Measurements from ENCODE around the gene DHCR7. TPM values are rescaled to one million over a fixed set of nuclear protein-coding genes. Genes with fewer than 3 reads are reported as not detected.

DHCR7 gene
- polyA plus RNA-seq, 1 donor: 29.4 TPM

GRCh38 chr11:71458146-71459070 is 10.2 kb upstream of the DHCR7 start:
- no CpG with 5 or more reads among the region's 26 CpGs for WGBS (ENCODE audit: insufficient coverage, low lambda C conversion rate)
- Histone ChIP-seq H3K4me3 (ENCODE audit: low read length) (no peak overlapping the region), H3K27me3 (ENCODE audit: control insufficient read depth, insufficient read depth, low read length) (no peaks in the 10 kb centered on the region), H3K4me1 (ENCODE audit: control insufficient read depth, insufficient read depth, low read length) (peaks cover 11% of the 10 kb centered on the region), H3K27ac (ENCODE audit: low read length) (no peak overlapping the region), H3K36me3 (ENCODE audit: control insufficient read depth, insufficient read depth, low read length) (peaks cover 66% of the 10 kb centered on the region), H3K9me3 (ENCODE audit: control insufficient read depth, low read depth, low read length) (no peaks in the 10 kb centered on the region)
- no peak for DNase-seq

- Histone ChIP-seq H3K36me3 (ENCODE audit: control insufficient read depth, insufficient read depth, low read length) (peaks cover 60% of the 10 kb centered on the region), H3K27me3 (ENCODE audit: control insufficient read depth, insufficient read depth, low read length) (no peaks in the 10 kb centered on the region), H3K4me3 (ENCODE audit: low read length) (no peak overlapping the region), H3K9me3 (ENCODE audit: control insufficient read depth, low read depth, low read length) (peaks cover 3% of the 10 kb centered on the region), H3K4me1 (ENCODE audit: control insufficient read depth, insufficient read depth, low read length) (peaks cover 17% of the 10 kb centered on the region), H3K27ac (ENCODE audit: low read length) (no peak overlapping the region)
- no CpG with 5 or more reads among the region's 10 CpGs for WGBS (ENCODE audit: insufficient coverage, low lambda C conversion rate)
- no peak for DNase-seq
These were observed 8.6 kb upstream of the DHCR7 start for GRCh38 chr11:71456831-71457230.

- DNase-seq: no peak
- H3K36me3 ChIP-seq (ENCODE audit: control insufficient read depth, insufficient read depth, low read length): peaks cover 57% of the 10 kb centered on the region
- peaks cover 3% of the 10 kb centered on the region for H3K9me3 ChIP-seq (ENCODE audit: control insufficient read depth, low read depth, low read length)
- H3K27me3 ChIP-seq (ENCODE audit: control insufficient read depth, insufficient read depth, low read length): no peaks in the 10 kb centered on the region
- H3K27ac ChIP-seq (ENCODE audit: low read length): no peak overlapping the region
- H3K4me1 ChIP-seq (ENCODE audit: control insufficient read depth, insufficient read depth, low read length): peaks cover 19% of the 10 kb centered on the region
- no peak overlapping the region for H3K4me3 ChIP-seq (ENCODE audit: low read length)
- WGBS (ENCODE audit: insufficient coverage, low lambda C conversion rate): 100% methylated on average over 1 of the region's 8 CpGs
These were observed 8.1 kb upstream of the DHCR7 start for GRCh38 chr11:71456294-71456693.

GRCh38 chr11:71454470-71455113 is 6.4 kb upstream of the DHCR7 start:
- Histone ChIP-seq H3K4me1 (ENCODE audit: control insufficient read depth, insufficient read depth, low read length) (peaks cover 25% of the 10 kb centered on the region), H3K4me3 (ENCODE audit: low read length) (no peak overlapping the region), H3K27ac (ENCODE audit: low read length) (peak overlapping the region; percentile 29), H3K27me3 (ENCODE audit: control insufficient read depth, insufficient read depth, low read length) (no peaks in the 10 kb centered on the region), H3K36me3 (ENCODE audit: control insufficient read depth, insufficient read depth, low read length) (peaks cover 46% of the 10 kb centered on the region), H3K9me3 (ENCODE audit: control insufficient read depth, low read depth, low read length) (peaks cover 3% of the 10 kb centered on the region)
- DNase-seq: peak; percentile 55 to 80
- WGBS (ENCODE audit: insufficient coverage, low lambda C conversion rate): 67% methylated on average over 1 of the region's 7 CpGs

- H3K4me1 ChIP-seq (ENCODE audit: control insufficient read depth, insufficient read depth, low read length): peaks cover 29% of the 10 kb centered on the region
- H3K9me3 ChIP-seq (ENCODE audit: control insufficient read depth, low read depth, low read length): peaks cover 3% of the 10 kb centered on the region
- H3K27me3 ChIP-seq (ENCODE audit: control insufficient read depth, insufficient read depth, low read length): no peaks in the 10 kb centered on the region
- no peak overlapping the region for H3K27ac ChIP-seq (ENCODE audit: low read length)
- H3K36me3 ChIP-seq (ENCODE audit: control insufficient read depth, insufficient read depth, low read length): peaks cover 39% of the 10 kb centered on the region
- peak overlapping the region; percentile 99 for H3K4me3 ChIP-seq (ENCODE audit: low read length)
- DNase-seq: peak in 1 of 2 donors; percentile 18
- WGBS (ENCODE audit: insufficient coverage, low lambda C conversion rate): no CpG with 5 or more reads among the region's 7 CpGs
These were observed 5.7 kb upstream of the DHCR7 start for GRCh38 chr11:71453918-71454304.

- H3K4me3 ChIP-seq (ENCODE audit: low read length): peak within 1 kb of the TSS; percentile 99
- H3K27ac ChIP-seq (ENCODE audit: low read length): peak within 1 kb of the TSS; percentile 78
- H3K4me1 ChIP-seq (ENCODE audit: control insufficient read depth, insufficient read depth, low read length): peaks cover 29% of the 10 kb centered on the region
- DNase-seq: peak; percentile 96 to 97
- no peaks in the 10 kb centered on the region for H3K27me3 ChIP-seq (ENCODE audit: control insufficient read depth, insufficient read depth, low read length)
- H3K36me3 ChIP-seq (ENCODE audit: control insufficient read depth, insufficient read depth, low read length): peaks cover 32% of the 10 kb centered on the region
- peaks cover 3% of the 10 kb centered on the region for H3K9me3 ChIP-seq (ENCODE audit: control insufficient read depth, low read depth, low read length)
- no CpG with 5 or more reads among the region's 61 CpGs for WGBS (ENCODE audit: insufficient coverage, low lambda C conversion rate)
These were observed 5.1 kb upstream of the DHCR7 start, which contains the start of gene NADSYN1 for GRCh38 chr11:71453037-71453917. NADSYN1 (plus strand) TSS chr11:71453203; CDS start chr11:71453297, 94 bp downstream.

- Histone ChIP-seq H3K4me3 (ENCODE audit: low read length) (peak overlapping the region; percentile 61), H3K27ac (ENCODE audit: low read length) (peak overlapping the region; percentile 51), H3K4me1 (ENCODE audit: control insufficient read depth, insufficient read depth, low read length) (peaks cover 32% of the 10 kb centered on the region), H3K36me3 (ENCODE audit: control insufficient read depth, insufficient read depth, low read length) (peaks cover 24% of the 10 kb centered on the region), H3K9me3 (ENCODE audit: control insufficient read depth, low read depth, low read length) (peaks cover 3% of the 10 kb centered on the region), H3K27me3 (ENCODE audit: control insufficient read depth, insufficient read depth, low read length) (no peaks in the 10 kb centered on the region)
- WGBS (ENCODE audit: insufficient coverage, low lambda C conversion rate): 14% methylated on average over 6 of the region's 40 CpGs
- DNase-seq: peak; percentile 33 to 72
These were observed 4.2 kb upstream of the DHCR7 start for GRCh38 chr11:71452199-71453036.

GRCh38 chr11:71451596-71452198 is 3.5 kb upstream of the DHCR7 start:
- H3K36me3 ChIP-seq (ENCODE audit: control insufficient read depth, insufficient read depth, low read length): peaks cover 17% of the 10 kb centered on the region
- H3K4me3 ChIP-seq (ENCODE audit: low read length): peak overlapping the region; percentile 61
- no peaks in the 10 kb centered on the region for H3K27me3 ChIP-seq (ENCODE audit: control insufficient read depth, insufficient read depth, low read length)
- no CpG with 5 or more reads among the region's 9 CpGs for WGBS (ENCODE audit: insufficient coverage, low lambda C conversion rate)
- peaks cover 38% of the 10 kb centered on the region for H3K4me1 ChIP-seq (ENCODE audit: control insufficient read depth, insufficient read depth, low read length)
- peak overlapping the region; percentile 51 for H3K27ac ChIP-seq (ENCODE audit: low read length)
- DNase-seq: peak in 1 of 2 donors; percentile 41
- H3K9me3 ChIP-seq (ENCODE audit: control insufficient read depth, low read depth, low read length): peaks cover 3% of the 10 kb centered on the region

GRCh38 chr11:71450939-71451338 is 2.7 kb upstream of the DHCR7 start:
- Histone ChIP-seq H3K36me3 (ENCODE audit: control insufficient read depth, insufficient read depth, low read length) (peaks cover 10% of the 10 kb centered on the region), H3K4me1 (ENCODE audit: control insufficient read depth, insufficient read depth, low read length) (peaks cover 38% of the 10 kb centered on the region), H3K27me3 (ENCODE audit: control insufficient read depth, insufficient read depth, low read length) (no peaks in the 10 kb centered on the region), H3K9me3 (ENCODE audit: control insufficient read depth, low read depth, low read length) (peaks cover 3% of the 10 kb centered on the region), H3K4me3 (ENCODE audit: low read length) (no peak overlapping the region), H3K27ac (ENCODE audit: low read length) (no peak overlapping the region)
- DNase-seq: no peak
- 100% methylated on average over 1 of the region's 3 CpGs for WGBS (ENCODE audit: insufficient coverage, low lambda C conversion rate)

All from large intestine (tissue), 3 donors.